Vagina (tissue), 2 donors: ENCODE measurements around the gene EPS15. TPM values are rescaled to one million over a fixed set of nuclear protein-coding genes. Genes with fewer than 3 reads are reported as not detected.

Experiments
- DNase-seq, 2 donors: peaks; one replicate each; pipeline ENCODE4 v3.0.0-alpha.2; 2017; ENCODE audit errors: extremely low spot score in 2 of 2
- H3K27ac ChIP-seq: fragments of 200-600 bp; sonication (generic); one replicate; pipeline ENCODE4 v1.5.1; 2019
- H3K27me3 ChIP-seq: fragments of 200-600 bp; sonication (generic); one replicate; pipeline ENCODE4 v1.5.1; 2019
- H3K36me3 ChIP-seq, 2 donors: fragments of 200-600 bp; sonication (generic); one replicate each; pipeline ENCODE4 v1.5.1; 2017 to 2019
- H3K4me1 ChIP-seq: fragments of 200-600 bp; sonication (generic); one replicate; pipeline ENCODE4 v1.5.1; 2019
- H3K4me3 ChIP-seq, 2 donors: fragments of 200-600 bp; sonication (generic); 1 replicate in 1 of 2; 2 replicates in 1 of 2; pipeline ENCODE4 v1.5.1; 2016 to 2019
- H3K9me3 ChIP-seq: fragments of 200-600 bp; sonication (generic); one replicate; pipeline ENCODE4 v1.5.1; 2019
- POLR2A ChIP-seq, 2 donors: fragments of 450-650 bp; IDR thresholded peaks; one replicate each; pipeline ENCODE4 v1.6.1; 2017; ENCODE audit warnings: antibody characterized with exemption in 2 of 2, mild to moderate bottlenecking in 2 of 2, moderate library complexity in 2 of 2
- POLR2AphosphoS5 ChIP-seq, 2 donors: sonication (generic); formaldehyde crosslinking; IDR thresholded peaks; one replicate each; pipeline ENCODE4 v1.9.0; 2017; ENCODE audit warnings: antibody characterized with exemption in 2 of 2, mild to moderate bottlenecking in 2 of 2, low read depth in 1 of 2; ENCODE audit not compliant: insufficient read depth in 1 of 2
- intact Hi-C: fragments of 100-400 bp; cut with DNase I; formaldehyde crosslinking; loops from one replicate; pipeline ENCODE4 v1.15.1; 2023
- total RNA-seq: library from RNA; depleted of rRNA; stranded (reverse); fragments of >200 nt; gene quantifications from one replicate; pipeline ENCODE4 v1.2.3, GENCODE V29; 2016
- TF ChIP-seq, protein P1 (sequence below), 3 experiments: fragments of 450-650 bp in 2 of 3; fragments of 200-600 bp in 1 of 3; sonication (generic) in 1 of 3; IDR thresholded peaks; one replicate each; pipeline ENCODE4 v1.5.1; 2017 to 2019; ENCODE audit warnings: antibody characterized with exemption in 3 of 3, mild to moderate bottlenecking in 2 of 3, moderate library complexity in 2 of 3

EPS15 gene
- total RNA-seq, 1 donor from 2014 or later, result 70.5 TPM

DNA sequence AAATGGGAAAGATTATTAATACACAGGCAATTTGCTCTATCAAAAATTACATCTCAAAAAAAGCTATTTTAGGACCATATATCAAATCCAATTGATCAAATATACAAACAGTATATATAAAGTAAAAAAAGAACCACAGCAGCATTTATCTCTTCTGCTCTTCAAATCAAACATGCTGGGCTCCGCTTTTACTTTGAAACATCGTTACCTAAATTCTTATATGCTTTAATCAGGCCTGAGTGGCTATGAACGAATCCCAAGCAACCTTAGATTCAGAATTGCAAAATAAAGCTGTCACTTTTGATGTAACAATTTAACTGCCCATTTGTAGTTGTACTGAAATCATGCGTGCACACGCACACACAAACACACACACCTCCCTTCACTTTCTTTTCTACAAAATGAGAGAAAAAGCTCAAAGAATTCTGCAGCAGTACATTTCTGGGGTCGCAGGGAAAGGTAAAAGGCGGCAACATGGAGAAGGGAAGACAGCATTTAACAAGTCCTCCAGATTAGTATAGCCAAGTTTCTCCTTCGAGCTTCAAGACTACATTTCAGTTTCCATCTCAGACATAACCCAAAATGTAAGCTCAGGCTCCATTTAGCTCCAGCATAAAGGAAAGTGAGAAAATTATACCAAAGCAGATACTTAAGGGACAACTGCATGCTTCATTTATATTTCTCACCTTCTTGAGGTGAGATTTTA, 96.5 kb downstream of the EPS15 start:
- TF ChIP-seq POLR2A (IDR thresholded peaks at IDR 0.05) (no peak), POLR2AphosphoS5 (IDR thresholded peaks at IDR 0.05; ENCODE audit: insufficient read depth in 1 of 2, low read depth in 1 of 2) (no peak)
- TF ChIP-seq, protein P1, sequence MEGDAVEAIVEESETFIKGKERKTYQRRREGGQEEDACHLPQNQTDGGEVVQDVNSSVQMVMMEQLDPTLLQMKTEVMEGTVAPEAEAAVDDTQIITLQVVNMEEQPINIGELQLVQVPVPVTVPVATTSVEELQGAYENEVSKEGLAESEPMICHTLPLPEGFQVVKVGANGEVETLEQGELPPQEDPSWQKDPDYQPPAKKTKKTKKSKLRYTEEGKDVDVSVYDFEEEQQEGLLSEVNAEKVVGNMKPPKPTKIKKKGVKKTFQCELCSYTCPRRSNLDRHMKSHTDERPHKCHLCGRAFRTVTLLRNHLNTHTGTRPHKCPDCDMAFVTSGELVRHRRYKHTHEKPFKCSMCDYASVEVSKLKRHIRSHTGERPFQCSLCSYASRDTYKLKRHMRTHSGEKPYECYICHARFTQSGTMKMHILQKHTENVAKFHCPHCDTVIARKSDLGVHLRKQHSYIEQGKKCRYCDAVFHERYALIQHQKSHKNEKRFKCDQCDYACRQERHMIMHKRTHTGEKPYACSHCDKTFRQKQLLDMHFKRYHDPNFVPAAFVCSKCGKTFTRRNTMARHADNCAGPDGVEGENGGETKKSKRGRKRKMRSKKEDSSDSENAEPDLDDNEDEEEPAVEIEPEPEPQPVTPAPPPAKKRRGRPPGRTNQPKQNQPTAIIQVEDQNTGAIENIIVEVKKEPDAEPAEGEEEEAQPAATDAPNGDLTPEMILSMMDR (IDR thresholded peaks at IDR 0.05), result no peak
- peaks cover 0 to 9% of the 10 kb centered on the region in 2 donors for H3K36me3 ChIP-seq
- H3K4me3 ChIP-seq, result no peak overlapping the region
- H3K27ac ChIP-seq, result peak overlapping the region; percentile 37
- no peak for DNase-seq
- no peaks in the 10 kb centered on the region for H3K27me3 ChIP-seq
- intact Hi-C loops, result no loop called here
- no peaks in the 10 kb centered on the region for H3K9me3 ChIP-seq
- peaks cover 7% of the 10 kb centered on the region for H3K4me1 ChIP-seq

DNA sequence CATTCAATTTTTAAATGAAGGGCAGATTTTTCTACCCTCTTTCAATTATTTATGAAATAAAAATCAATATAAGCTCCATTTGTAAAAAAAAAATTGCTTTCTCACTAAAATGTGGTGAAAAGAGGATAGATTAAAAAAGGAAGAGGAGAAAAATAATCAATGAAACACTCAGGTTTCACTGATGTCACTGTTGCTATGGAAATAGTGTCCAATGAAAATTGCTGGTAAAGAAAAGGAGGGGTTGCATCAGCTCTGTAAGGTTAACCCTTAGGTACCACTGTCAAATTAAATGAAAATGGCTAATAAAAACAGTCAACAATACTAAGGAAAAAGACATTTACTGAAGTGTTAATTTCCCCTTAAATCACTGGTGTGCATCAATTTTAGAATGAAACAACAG, 97.1 kb downstream of the EPS15 start:
- intact Hi-C loops, result no loop called here
- H3K27ac ChIP-seq, result no peak overlapping the region
- TF ChIP-seq, protein P1 (IDR thresholded peaks at IDR 0.05), result no peak
- TF ChIP-seq POLR2AphosphoS5 (IDR thresholded peaks at IDR 0.05; ENCODE audit: insufficient read depth in 1 of 2, low read depth in 1 of 2) (no peak), POLR2A (IDR thresholded peaks at IDR 0.05) (no peak)
- H3K4me3 ChIP-seq, result no peak overlapping the region
- H3K27me3 ChIP-seq, result no peaks in the 10 kb centered on the region
- DNase-seq, result no peak
- H3K36me3 ChIP-seq, result peaks cover 0 to 6% of the 10 kb centered on the region in 2 donors
- peaks cover 7% of the 10 kb centered on the region for H3K4me1 ChIP-seq
- no peaks in the 10 kb centered on the region for H3K9me3 ChIP-seq

DNA sequence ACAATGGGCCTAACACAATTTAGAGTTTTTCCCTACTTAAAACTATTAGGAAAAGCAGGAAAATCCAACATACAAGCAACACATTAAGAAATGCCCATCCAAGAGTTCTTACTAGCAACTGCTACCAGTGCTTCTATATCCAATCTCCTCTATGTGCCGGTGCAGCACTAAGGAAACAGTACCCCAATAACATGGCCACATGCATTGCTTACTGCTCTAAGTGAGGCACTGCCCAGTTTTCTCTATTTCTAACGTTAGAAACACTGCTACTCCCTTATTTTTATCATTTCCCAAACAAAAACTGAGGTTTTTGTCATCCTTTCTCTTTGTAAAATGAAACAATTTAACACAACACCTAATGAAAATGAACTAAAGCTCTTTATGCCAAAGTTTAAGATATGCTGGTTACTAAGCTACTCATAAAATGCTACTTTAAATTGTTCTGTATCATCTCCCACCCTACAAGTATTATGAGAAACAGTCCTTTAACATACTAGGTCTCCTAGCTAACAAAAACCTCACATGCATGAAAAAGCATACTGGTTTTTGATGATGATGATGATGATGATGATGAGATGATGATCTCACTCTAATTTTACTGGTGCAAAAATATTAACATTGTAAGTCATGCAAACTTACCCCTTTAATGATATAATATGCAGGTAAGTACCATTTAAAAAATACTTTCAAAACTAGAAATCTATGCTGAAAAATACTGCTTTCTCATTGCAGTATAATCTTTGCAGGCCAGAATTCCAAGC, 98.0 kb downstream of the EPS15 start:
- Histone ChIP-seq H3K27ac (no peak overlapping the region), H3K36me3 (peaks cover 0 to 6% of the 10 kb centered on the region in 2 donors), H3K9me3 (no peaks in the 10 kb centered on the region), H3K4me3 (no peak overlapping the region), H3K27me3 (no peaks in the 10 kb centered on the region), H3K4me1 (peaks cover 7% of the 10 kb centered on the region)
- TF ChIP-seq POLR2AphosphoS5 (IDR thresholded peaks at IDR 0.05; ENCODE audit: insufficient read depth in 1 of 2, low read depth in 1 of 2) (no peak), POLR2A (IDR thresholded peaks at IDR 0.05) (no peak)
- TF ChIP-seq, protein P1 (IDR thresholded peaks at IDR 0.05), result no peak
- DNase-seq, result no peak
- intact Hi-C loops, result no loop called here

DNA sequence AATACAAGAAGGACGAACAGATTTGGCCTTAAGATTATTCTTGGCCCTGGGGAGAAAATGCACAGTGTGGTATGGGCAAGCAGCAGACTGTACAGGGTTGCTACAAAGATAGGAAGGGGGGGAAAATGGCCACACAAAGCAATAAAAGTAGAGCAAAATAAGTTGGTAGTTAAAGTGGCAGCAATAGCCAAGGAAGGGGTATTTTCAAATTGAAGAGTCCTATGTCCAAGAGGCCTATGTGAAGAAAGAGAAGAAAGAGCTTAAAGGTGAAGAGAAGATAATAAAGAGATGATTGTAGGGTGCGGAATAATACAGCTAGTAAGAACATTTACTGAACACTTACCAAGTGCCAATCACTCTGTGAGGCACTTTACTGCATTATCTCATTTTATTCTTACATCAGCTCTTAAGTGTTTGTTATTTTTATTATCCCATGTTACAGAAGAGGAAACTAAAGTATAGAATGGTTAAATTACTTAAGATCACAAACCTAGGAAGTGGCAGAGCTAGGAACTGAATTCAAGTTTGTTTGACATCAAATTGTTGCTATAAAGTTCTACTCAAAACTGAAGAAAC, 100.6 kb downstream of the EPS15 start:
- TF ChIP-seq, protein P1 (IDR thresholded peaks at IDR 0.05), result no peak
- TF ChIP-seq POLR2A (IDR thresholded peaks at IDR 0.05) (no peak), POLR2AphosphoS5 (IDR thresholded peaks at IDR 0.05; ENCODE audit: insufficient read depth in 1 of 2, low read depth in 1 of 2) (no peak)
- Histone ChIP-seq H3K4me1 (peaks cover under 1% of the 10 kb centered on the region), H3K27me3 (no peaks in the 10 kb centered on the region), H3K4me3 (no peak overlapping the region), H3K36me3 (peaks cover 0 to 6% of the 10 kb centered on the region in 2 donors), H3K27ac (no peak overlapping the region), H3K9me3 (no peaks in the 10 kb centered on the region)
- intact Hi-C loops, result no loop called here
- DNase-seq, result no peak
